HG03045 (cell line): ENCODE data around the gene SLC2A9.
A peak's percentile ranks its signal among the peaks of the same experiment; 100 is the strongest.

Source experiments
- ATAC-seq: cut with Tn5 transposase; IDR thresholded peaks from one replicate; pipeline ENCODE4 v1.9.1; 2021; ENCODE audit warnings: mild to moderate bottlenecking, moderate library complexity; ENCODE audit not compliant: unreplicated experiment

The SLC2A9 gene

GRCh38 chr4:10022346-10023049 is 1.2 kb upstream of the SLC2A9 start:
- ATAC-seq, result no peak

- ATAC-seq, result no peak
Observed at GRCh38 chr4:10021653-10022023, 341 bp upstream of the SLC2A9 start.

- no peak for ATAC-seq
Observed at GRCh38 chr4:10020106-10020505, 1.2 kb downstream of the SLC2A9 start.

GRCh38 chr4:10019521-10020051 is 1.7 kb downstream of the SLC2A9 start:
- no peak for ATAC-seq

- ATAC-seq, result peak; percentile 98
Observed at GRCh38 chr4:10018818-10019461, 2.4 kb downstream of the SLC2A9 start.

- no peak for ATAC-seq
Observed at GRCh38 chr4:10017037-10017893, 4.0 kb downstream of the SLC2A9 start.

- no peak for ATAC-seq
Observed at GRCh38 chr4:10016169-10016568, 5.1 kb downstream of the SLC2A9 start.

- ATAC-seq, result no peak
Observed at GRCh38 chr4:10015140-10015753, 6.0 kb downstream of the SLC2A9 start.

GRCh38 chr4:10013722-10014121 is 7.6 kb downstream of the SLC2A9 start:
- ATAC-seq, result no peak

GRCh38 chr4:10011885-10012284 is 9.4 kb downstream of the SLC2A9 start:
- ATAC-seq, result no peak

- no peak for ATAC-seq
Observed at GRCh38 chr4:10011277-10011676, 10.0 kb downstream of the SLC2A9 start.

GRCh38 chr4:10009861-10010500 is 11.3 kb downstream of the SLC2A9 start:
- no peak for ATAC-seq

- ATAC-seq, result no peak
Observed at GRCh38 chr4:10008609-10009005, 12.7 kb downstream of the SLC2A9 start.

GRCh38 chr4:10007793-10008608 is 13.3 kb downstream of the SLC2A9 start:
- peak; percentile 59 for ATAC-seq

GRCh38 chr4:10007436-10007740 is 13.9 kb downstream of the SLC2A9 start:
- ATAC-seq, result peak; percentile 40

GRCh38 chr4:10006601-10007435 is 14.5 kb downstream of the SLC2A9 start:
- ATAC-seq, result peak; percentile 22

GRCh38 chr4:10006231-10006600 is 15.1 kb downstream of the SLC2A9 start:
- no peak for ATAC-seq

- no peak for ATAC-seq
Observed at GRCh38 chr4:10005632-10006031, 15.7 kb downstream of the SLC2A9 start.

- ATAC-seq, result peak; percentile 28
Observed at GRCh38 chr4:10003666-10004065, 17.6 kb downstream of the SLC2A9 start.
